HCT116 (cell line): ENCODE results near the gene SPATA16. TPM values are rescaled to one million over a fixed set of nuclear protein-coding genes. Genes with fewer than 3 reads are reported as not detected.

Experiments used
- ATAC-seq: fragments of 200-7000 bp; cut with Tn5 transposase; 2 replicates; pipeline ENCODE4 v1.9.1; 2020; ENCODE audit warnings: mild to moderate bottlenecking, moderate library complexity
- BruUV-seq: library from RNA; stranded (reverse); fragments of 400-500 nt; replicated peaks from 2 replicates; lab custom pipeline; 2021; lab: Mats Ljungman, UMichigan
- CTCF ChIA-PET: fragments of 300-600 bp; sonication (Branson Sonifier 250); formaldehyde crosslinking; loops from one replicate; lab custom pipeline; 2021; ENCODE audit warnings: antibody characterized with exemption; lab: Charles Lee
- POLR2A ChIA-PET: fragments of 300-600, 350-600 bp; sonication (Branson Sonifier 250); formaldehyde crosslinking; loops from one replicate; lab custom pipeline; 2021; ENCODE audit warnings: antibody characterized with exemption; lab: Charles Lee
- RAD21 ChIA-PET, 2 experiments: fragments of 300-600 bp; sonication (Branson Sonifier 250); formaldehyde crosslinking; loops; one replicate each; lab custom pipeline; 2023; ENCODE audit warnings: low total read pairs in 2 of 2; ENCODE audit not compliant: uncharacterized antibody in 2 of 2, unreplicated experiment in 2 of 2, low non-redundant PET in 1 of 2; lab: Charles Lee
- DNase-seq: peaks from one replicate; pipeline ENCODE4 v3.0.0-alpha.2; 2010; ENCODE audit warnings: low read depth, low spot score
- H2AFZ ChIP-seq: fragments of 200-600 bp; shearing (Covaris generic), sonication (generic); 2 replicates; pipeline ENCODE4 v1.6.1; 2017; ENCODE audit warnings: low read depth, mixed run types, mixed read lengths, antibody characterized with exemption, low read length; ENCODE audit not compliant: poor library complexity, severe bottlenecking
- H3K27ac ChIP-seq: 2 replicates; pipeline ENCODE4 v1.5.1; 2012; ENCODE audit warnings: low read depth, low read length
- H3K27me3 ChIP-seq: fragments of 200-600 bp; sonication (generic); 2 replicates; pipeline ENCODE4 v1.6.1; 2016; ENCODE audit warnings: mixed run types, low read length, mixed read lengths; ENCODE audit not compliant: insufficient read depth
- H3K36me3 ChIP-seq, 2 experiments: fragments of 200-500 bp in 1 of 2; fragments of 200-600 bp in 1 of 2; sonication (Bioruptor generic) in 1 of 2; sonication (generic) in 1 of 2; 2 replicates each; pipeline versions ENCODE4 v1.5.1 to v1.6.1; 2014 to 2016; ENCODE audit warnings: low read length in 2 of 2, inconsistent platforms in 1 of 2, mixed read lengths in 1 of 2, mixed run types in 1 of 2; ENCODE audit not compliant: insufficient read depth in 2 of 2, control insufficient read depth in 1 of 2
- H3K4me1 ChIP-seq, 2 experiments: fragments of 200-600 bp in 1 of 2; sonication (generic) in 1 of 2; 2 replicates each; pipeline versions ENCODE4 v1.5.1 to v1.6.1; 2012 to 2017; ENCODE audit warnings: low read length in 2 of 2, inconsistent platforms in 1 of 2, mild to moderate bottlenecking in 1 of 2, mixed read lengths in 1 of 2, mixed run types in 1 of 2, moderate library complexity in 1 of 2; ENCODE audit not compliant: insufficient read depth in 2 of 2, control insufficient read depth in 1 of 2
- H3K4me2 ChIP-seq: fragments of 200-600 bp; sonication (generic); 2 replicates; pipeline ENCODE4 v1.6.1; 2017; ENCODE audit warnings: mixed run types, low read length, mixed read lengths
- H3K4me3 ChIP-seq, 2 experiments: fragments of 200-600 bp in 1 of 2; sonication (generic) in 1 of 2; replicated peaks in 1 of 2; 2 replicates each; pipeline ENCODE4 v1.5.1; 2011 to 2016; ENCODE audit warnings: low read length in 2 of 2, control low read depth in 1 of 2, low read depth in 1 of 2, mild to moderate bottlenecking in 1 of 2, mixed read lengths in 1 of 2, mixed run types in 1 of 2
- H3K79me2 ChIP-seq: fragments of 200-600 bp; sonication (generic); 2 replicates; pipeline ENCODE4 v1.6.1; 2017; ENCODE audit warnings: mild to moderate bottlenecking, mixed run types, low read length, moderate library complexity, mixed read lengths; ENCODE audit not compliant: insufficient read depth
- H3K9ac ChIP-seq: fragments of 200-600 bp; sonication (generic); 2 replicates; pipeline ENCODE4 v1.6.1; 2016; ENCODE audit warnings: low read length, mixed read lengths
- H3K9me2 ChIP-seq: fragments of 200-600 bp; sonication (generic), shearing (Covaris generic); 2 replicates; pipeline ENCODE4 v1.6.1; 2017; ENCODE audit warnings: mixed run types, mild to moderate bottlenecking, moderate library complexity; ENCODE audit not compliant: insufficient read depth
- H3K9me3 ChIP-seq, 2 experiments: fragments of 200-500 bp in 1 of 2; fragments of 200-600 bp in 1 of 2; sonication (Bioruptor generic) in 1 of 2; sonication (generic) in 1 of 2; 2 replicates each; pipeline ENCODE4 v1.6.1; 2014 to 2017; ENCODE audit warnings: low read length in 2 of 2, mixed read lengths in 2 of 2, inconsistent platforms in 1 of 2, low read depth in 1 of 2, mild to moderate bottlenecking in 1 of 2, mixed run types in 1 of 2, moderate library complexity in 1 of 2; ENCODE audit not compliant: control insufficient read depth in 1 of 2, insufficient read depth in 1 of 2
- H4K20me1 ChIP-seq: fragments of 200-600 bp; sonication (generic), shearing (Covaris generic); 2 replicates; pipeline ENCODE4 v1.6.1; 2017; ENCODE audit warnings: mixed run types, mild to moderate bottlenecking, moderate library complexity; ENCODE audit not compliant: insufficient read depth
- CTCF ChIP-seq, 3 experiments: fragments of 200-600 bp in 1 of 3; sonication (generic) in 1 of 3; IDR thresholded peaks in 2 of 3; conservative IDR thresholded peaks in 1 of 3; 2 replicates each; pipeline ENCODE4 v1.5.1; 2012 to 2017; ENCODE audit warnings: low read depth in 2 of 3, low read length in 2 of 3, antibody characterized with exemption in 1 of 3, borderline replicate concordance in 1 of 3, control low read depth in 1 of 3, mild to moderate bottlenecking in 1 of 3, mixed read lengths in 1 of 3, mixed run types in 1 of 3, moderate library complexity in 1 of 3; ENCODE audit not compliant: insufficient read depth in 1 of 3
- EGR1 ChIP-seq: IDR thresholded peaks from 2 replicates; pipeline ENCODE4 v1.6.1; 2012; ENCODE audit warnings: low read depth
- EZH2 ChIP-seq: fragments of 200-600 bp; sonication (generic); IDR thresholded peaks from 2 replicates; pipeline ENCODE4 v1.6.1; 2017; ENCODE audit warnings: antibody characterized with exemption, mixed run types
- EZH2phosphoT487 ChIP-seq: fragments of 200-600 bp; IDR thresholded peaks from 2 replicates; pipeline ENCODE4 v1.6.1; 2018; ENCODE audit warnings: antibody characterized with exemption, borderline replicate concordance
- FOSL1 ChIP-seq: IDR thresholded peaks from 2 replicates; pipeline ENCODE4 v1.6.1; 2012; ENCODE audit warnings: low read depth
- JUND ChIP-seq: IDR thresholded peaks from 2 replicates; pipeline ENCODE4 v1.6.1; 2012
- MAX ChIP-seq: IDR thresholded peaks from 2 replicates; pipeline ENCODE4 v1.6.1; 2012
- POLR2AphosphoS5 ChIP-seq: IDR thresholded peaks from 2 replicates; pipeline ENCODE4 v1.6.1; 2011; ENCODE audit warnings: mild to moderate bottlenecking, low read depth, low read length, moderate library complexity
- RAD21 ChIP-seq: IDR thresholded peaks from 2 replicates; pipeline ENCODE4 v1.6.1; 2012; ENCODE audit warnings: low read depth, mild to moderate bottlenecking
- SIN3A ChIP-seq: IDR thresholded peaks from 2 replicates; pipeline ENCODE4 v1.6.1; 2012; ENCODE audit warnings: low read depth
- SP1 ChIP-seq: IDR thresholded peaks from 2 replicates; pipeline ENCODE4 v1.6.1; 2012; ENCODE audit warnings: low read depth
- SRF ChIP-seq: IDR thresholded peaks from 2 replicates; pipeline ENCODE4 v1.6.1; 2012; ENCODE audit warnings: low read depth
- TCF7L2 ChIP-seq: IDR thresholded peaks from 2 replicates; pipeline ENCODE4 v1.7.0; 2011; ENCODE audit warnings: borderline replicate concordance, inconsistent platforms; ENCODE audit not compliant: insufficient read depth, insufficient read length; ENCODE audit errors: extremely low read depth
- intact Hi-C: fragments of 100-400 bp; cut with micrococcal nuclease; formaldehyde crosslinking; loops from 2 replicates; pipeline ENCODE4 v1.10.0; 2022
- total RNA-seq: library from RNA; stranded (reverse); gene quantifications from one replicate; pipeline ENCODE4 v1.2.1, GENCODE V29; 2021; ENCODE audit not compliant: unreplicated experiment

SPATA16 gene
- total RNA-seq, 1 experiment from 2014 or later = not detected

GRCh38 chr3:172905451-172905850 lies 235.6 kb downstream of the SPATA16 start:
- Histone ChIP-seq H3K27ac (no peak overlapping the region), H3K9me3 (no peaks in the 10 kb centered on the region), H3K9ac (no peak overlapping the region), H3K9me2 (no peaks in the 10 kb centered on the region; the same call in 1 of the 2 replicates), H3K4me2 (no peak overlapping the region), H3K4me3 (no peak overlapping the region), H3K79me2 (no peaks in the 10 kb centered on the region), H3K36me3 (no peaks in the 10 kb centered on the region)
- intact Hi-C loops = no loop called here
- no peak for ATAC-seq
- DNase-seq = no peak
- CTCF ChIA-PET = no interaction called here
- TF ChIP-seq EGR1 = no peak
- TF ChIP-seq, all 23 proteins: peak for 0
- Histone ChIP-seq H2AFZ (no peak overlapping the region), H3K4me1 (no peaks in the 10 kb centered on the region), H4K20me1 (no peaks in the 10 kb centered on the region), H3K27me3 (no peaks in the 10 kb centered on the region)
- POLR2A ChIA-PET = no interaction called here
- RAD21 ChIA-PET = no interaction called here
- no TSS peak for BruUV-seq

- TF ChIP-seq RAD21 (no peak), SIN3A (no peak), TCF7L2 (no peak), EZH2 (no peak), POLR2AphosphoS5 (no peak), JUND (no peak), EGR1 (no peak), EZH2phosphoT487 (no peak), SP1 (no peak), FOSL1 (no peak), SRF (no peak), CTCF (IDR thresholded peaks at IDR 0.05 in 2 of 3, conservative IDR thresholded peaks at IDR 0.05 in 1 of 3; ENCODE audit: borderline replicate concordance in 1 of 3, insufficient read depth in 1 of 3, low read depth in 2 of 3, low read length in 2 of 3) (no peak), MAX (no peak)
- no peak for ATAC-seq
- POLR2A ChIA-PET = no interaction called here
- Histone ChIP-seq H2AFZ (no peak overlapping the region), H4K20me1 (no peaks in the 10 kb centered on the region), H3K79me2 (no peaks in the 10 kb centered on the region), H3K9ac (no peak overlapping the region), H3K9me3 (no peaks in the 10 kb centered on the region), H3K9me2 (no peaks in the 10 kb centered on the region; the same call in 1 of the 2 replicates), H3K27ac (no peak overlapping the region), H3K4me1 (no peaks in the 10 kb centered on the region), H3K4me2 (no peak overlapping the region), H3K4me3 (no peak overlapping the region), H3K36me3 (no peaks in the 10 kb centered on the region), H3K27me3 (no peaks in the 10 kb centered on the region)
- intact Hi-C loops = no loop called here
- no TSS peak for BruUV-seq
- CTCF ChIA-PET = no interaction called here
- RAD21 ChIA-PET = no interaction called here
- no peak for DNase-seq
Observed at GRCh38 chr3:172904711-172905373, 236.2 kb downstream of the SPATA16 start.
